Left forelimb (tissue), 1 donor: ENCODE measurements around the gene EDARADD.
"Not testable (repeated sequence)": the region's sequence is repeated elsewhere in the genome, so short reads cannot be mapped to it uniquely, and the experiment has no call there.

Experiments used
- DNase-seq: peaks from one replicate; pipeline ENCODE4 v3.0.0-alpha.2; 2018; ENCODE audit warnings: low spot score

Gene EDARADD

GRCh38 chr1:236393681-236394481 is at the start of gene EDARADD:
TSS of gene EDARADD (plus strand) at chr1:236394286. CDS start at chr1:236394445, 159 bp downstream.
- no peak for DNase-seq

GRCh38 chr1:236345728-236346127 is 48.4 kb upstream of the EDARADD start:
- DNase-seq: no peak

- DNase-seq: no peak
These were observed 46.0 kb upstream of the EDARADD start for GRCh38 chr1:236348071-236348470.

- no peak for DNase-seq
These were observed 43.8 kb upstream of the EDARADD start for GRCh38 chr1:236350308-236350707.

- no peak for DNase-seq
These were observed 42.1 kb upstream of the EDARADD start for GRCh38 chr1:236351875-236352573.

GRCh38 chr1:236352747-236353146 is 41.3 kb upstream of the EDARADD start:
- not testable (repeated sequence) for DNase-seq

GRCh38 chr1:236353813-236354212 is 40.3 kb upstream of the EDARADD start:
- no peak for DNase-seq

- DNase-seq: no peak
These were observed 39.5 kb upstream of the EDARADD start for GRCh38 chr1:236354330-236355147.

GRCh38 chr1:236356141-236356540 is 37.9 kb upstream of the EDARADD start:
- DNase-seq: no peak

- no peak for DNase-seq
These were observed 32.0 kb upstream of the EDARADD start for GRCh38 chr1:236361909-236362590.

GRCh38 chr1:236363237-236363636 is 30.8 kb upstream of the EDARADD start:
- DNase-seq: no peak

GRCh38 chr1:236365999-236366570 is 28.0 kb upstream of the EDARADD start:
- no peak for DNase-seq

GRCh38 chr1:236366681-236367080 is 27.4 kb upstream of the EDARADD start:
- not testable (repeated sequence) for DNase-seq

GRCh38 chr1:236370420-236370819 is 23.7 kb upstream of the EDARADD start:
- DNase-seq: no peak

- no peak for DNase-seq
These were observed 23.0 kb upstream of the EDARADD start for GRCh38 chr1:236371083-236371482.

GRCh38 chr1:236377832-236378535 is 16.1 kb upstream of the EDARADD start:
- DNase-seq: no peak

GRCh38 chr1:236381565-236382158 is 12.4 kb upstream of the EDARADD start:
- no peak for DNase-seq

- DNase-seq: no peak
These were observed 5.8 kb upstream of the EDARADD start for GRCh38 chr1:236388332-236388731.

- DNase-seq: no peak
These were observed 4.8 kb upstream of the EDARADD start for GRCh38 chr1:236389253-236389652.

- DNase-seq: no peak
These were observed 3.1 kb upstream of the EDARADD start for GRCh38 chr1:236391008-236391407.
